B cell (primary cell): ENCODE data around the gene DPYD.

ENCODE experiments used
- CTCF ChIP-seq: fragments of 200-600 bp; IDR thresholded peaks from one replicate; pipeline ENCODE4 v1.8.0; 2022; ENCODE audit warnings: antibody characterized with exemption, mild to moderate bottlenecking
- EZH2 ChIP-seq: IDR thresholded peaks from 2 replicates; pipeline ENCODE4 v1.6.1; 2012; ENCODE audit warnings: borderline replicate concordance, low read depth, mild to moderate bottlenecking, moderate library complexity, low read length; ENCODE audit not compliant: insufficient read depth, poor library complexity, severe bottlenecking

- no peak for TF ChIP-seq CTCF
- TF ChIP-seq EZH2: no peak
Observed at GRCh38 chr1:97920276-97920831, 480 bp downstream of the DPYD start.
